H1 (cell line): ENCODE results near the gene WDR49. TPM values are rescaled to one million over a fixed set of nuclear protein-coding genes. Genes with fewer than 3 reads are reported as not detected.

Experiments used
- polyA plus RNA-seq, 7 experiments: library from polyadenylated mRNA; depleted of rRNA in 3 of 7; stranded (reverse) in 5 of 7; unstranded in 2 of 7; fragments of >200 nt in 5 of 7; fragments of 200-250 nt in 2 of 7; gene quantifications; 1 replicate in 5 of 7; 2 replicates in 1 of 7; 4 replicates in 1 of 7; pipeline versions ENCODE4 v1.2.1 to v1.2.3, GENCODE V29; 2011 to 2013; ENCODE audit warnings: missing spikeins in 2 of 7, mixed read lengths in 2 of 7
- small RNA-seq: library from polyadenylated mRNA; stranded (forward); fragments of <200 nt; extraction: miRNeasy Mini kit (QIAGEN cat#:217004); gene quantifications from one replicate; pipeline ENCODE3, GENCODE V24; 2013; ENCODE audit not compliant: insufficient read depth
- total RNA-seq: library from RNA; stranded (reverse); fragmentation: NEBNext Ultra II Directional; extraction: Animal tissue kit (Norgen Biotek cat#: 25700); gene quantifications from 2 replicates; pipeline ENCODE4 v1.2.1, GENCODE V29; 2021

The WDR49 gene
- total and polyA plus RNA-seq, 2 of the 8 experiments (the other 6 are each of a cell fraction or from before 2014, with no cell fraction given), result 0.50 to 1.7 TPM

Small RNA genes lying within 50 kb of the gene (small RNA-seq; reads per million reads assigned to genes)
- not detected for gene HMGN1P8

Other genes starting within 250 kb of the WDR49 start
- 0.25 and 0.26 TPM in 2 replicates for gene SERPINI2, start 179.9 kb downstream of the WDR49 start, total RNA-seq
- gene SERPINI2, start 179.9 kb downstream of the WDR49 start, polyA plus RNA-seq (2011; rRNA removed), result not detected in 2 replicates
- gene PDCD10, start 81.0 kb upstream of the WDR49 start, total RNA-seq, result 71.8 and 76.6 TPM in 2 replicates
- gene PDCD10, start 81.0 kb upstream of the WDR49 start, polyA plus RNA-seq (2011; rRNA removed), result 16.4 and 52.0 TPM in 2 replicates
- gene SERPINI1, start 81.8 kb upstream of the WDR49 start, total RNA-seq, result 5.6 and 9.9 TPM in 2 replicates
- 2.5 and 5.3 TPM in 2 replicates for gene SERPINI1, start 81.8 kb upstream of the WDR49 start, polyA plus RNA-seq (2011; rRNA removed)